ENCODE results near the gene ALDH1B1. TPM values are rescaled to one million over a fixed set of nuclear protein-coding genes. Genes with fewer than 3 reads are reported as not detected.

ALDH1B1 gene
- total RNA-seq, 1 experiment from 2014 or later = 35.7 TPM

GRCh38 chr9:38436708-38437107 is 44.2 kb downstream of the ALDH1B1 start:
- peaks cover 33% of the 10 kb centered on the region for H3K4me1 ChIP-seq
- ChIA-PET POLR2A (no interaction called here), CTCF (no interaction called here)
- Mint-ChIP-seq H3K4me1 (ENCODE audit: low read depth, unreplicated experiment) (peaks cover 43% of the 10 kb centered on the region), H3K9me3 (ENCODE audit: unreplicated experiment) (no peaks in the 10 kb centered on the region), H3K27ac (ENCODE audit: unreplicated experiment) (peak overlapping the region; percentile 96), H3K36me3 (ENCODE audit: insufficient read depth, unreplicated experiment) (no peaks in the 10 kb centered on the region), H3K4me3 (ENCODE audit: unreplicated experiment) (peak overlapping the region; percentile 70), H3K27me3 (ENCODE audit: insufficient read depth, unreplicated experiment) (no peaks in the 10 kb centered on the region)
- no peaks in the 10 kb centered on the region for H3K36me3 ChIP-seq (ENCODE audit: control insufficient read depth, insufficient read depth, low read length)
- no peak overlapping the region for H3K4me3 ChIP-seq (ENCODE audit: low read depth, low read length)
- intact Hi-C loops (cut with micrococcal nuclease; ENCODE audit: unreplicated experiment) = no loop called here
- no peaks in the 10 kb centered on the region for H3K27me3 ChIP-seq (replicated peaks; ENCODE audit: control insufficient read depth, insufficient read depth, low read length)
- no peak for TF ChIP-seq CTCF (IDR thresholded peaks at IDR 0.05; ENCODE audit: insufficient read depth in 1 of 2, low read depth in 1 of 2, low read length in 1 of 2, severe bottlenecking in 1 of 2, unreplicated experiment in 1 of 2)
- no TSS peak for BruUV-seq (replicated peaks)
- peaks cover 5% of the 10 kb centered on the region; the same call in 1 of the 2 replicates for H3K9me3 ChIP-seq
- no peak for DNase-seq

- peak overlapping the region; percentile 19 for H3K4me3 ChIP-seq (ENCODE audit: low read depth, low read length)
- no peaks in the 10 kb centered on the region for H3K27me3 ChIP-seq (replicated peaks; ENCODE audit: control insufficient read depth, insufficient read depth, low read length)
- H3K36me3 ChIP-seq (ENCODE audit: control insufficient read depth, insufficient read depth, low read length) = no peaks in the 10 kb centered on the region
- ChIA-PET POLR2A (interaction anchor here (0.7 to 0.9 kb wide), 2 partner anchors 56 to 329 kb away, joined by 3 read pairs; no protein-coding TSS in a partner anchor), CTCF (interaction anchor here (1.0 kb wide), 1 partner anchor 37 kb away, joined by 3 read pairs; no protein-coding TSS in a partner anchor)
- intact Hi-C loops (cut with micrococcal nuclease; ENCODE audit: unreplicated experiment) = no loop called here
- Mint-ChIP-seq H3K4me1 (ENCODE audit: low read depth, unreplicated experiment) (peaks cover 43% of the 10 kb centered on the region), H3K36me3 (ENCODE audit: insufficient read depth, unreplicated experiment) (no peaks in the 10 kb centered on the region), H3K27ac (ENCODE audit: unreplicated experiment) (peak overlapping the region; percentile 96), H3K9me3 (ENCODE audit: unreplicated experiment) (no peaks in the 10 kb centered on the region), H3K4me3 (ENCODE audit: unreplicated experiment) (peak overlapping the region; percentile 70), H3K27me3 (ENCODE audit: insufficient read depth, unreplicated experiment) (no peaks in the 10 kb centered on the region)
- H3K9me3 ChIP-seq = peaks cover 5% of the 10 kb centered on the region; the same call in 1 of the 2 replicates
- TF ChIP-seq CTCF (IDR thresholded peaks at IDR 0.05; ENCODE audit: insufficient read depth in 1 of 2, low read depth in 1 of 2, low read length in 1 of 2, severe bottlenecking in 1 of 2, unreplicated experiment in 1 of 2) = no peak
- TSS peak; percentile 64 for BruUV-seq (replicated peaks)
- H3K4me1 ChIP-seq = peaks cover 33% of the 10 kb centered on the region
- peak; percentile 49 to 58 for DNase-seq
Measured at GRCh38 chr9:38437193-38437823, 44.8 kb downstream of the ALDH1B1 start.

- no TSS peak for BruUV-seq (replicated peaks)
- Histone ChIP-seq H3K4me3 (ENCODE audit: low read depth, low read length) (no peak overlapping the region), H3K4me1 (peaks cover 45% of the 10 kb centered on the region), H3K36me3 (ENCODE audit: control insufficient read depth, insufficient read depth, low read length) (no peaks in the 10 kb centered on the region), H3K9me3 (peaks cover 5% of the 10 kb centered on the region; the same call in 1 of the 2 replicates), H3K27me3 (replicated peaks; ENCODE audit: control insufficient read depth, insufficient read depth, low read length) (no peaks in the 10 kb centered on the region)
- intact Hi-C loops (cut with micrococcal nuclease; ENCODE audit: unreplicated experiment) = no loop called here
- no peaks in the 10 kb centered on the region for H3K9me3 Mint-ChIP-seq (ENCODE audit: unreplicated experiment)
- H3K36me3 Mint-ChIP-seq (ENCODE audit: insufficient read depth, unreplicated experiment) = no peaks in the 10 kb centered on the region
- no peak for TF ChIP-seq CTCF (IDR thresholded peaks at IDR 0.05; ENCODE audit: insufficient read depth in 1 of 2, low read depth in 1 of 2, low read length in 1 of 2, severe bottlenecking in 1 of 2, unreplicated experiment in 1 of 2)
- H3K4me3 Mint-ChIP-seq (ENCODE audit: unreplicated experiment) = no peak overlapping the region
- no peak for DNase-seq
- H3K27me3 Mint-ChIP-seq (ENCODE audit: insufficient read depth, unreplicated experiment) = no peaks in the 10 kb centered on the region
- H3K4me1 Mint-ChIP-seq (ENCODE audit: low read depth, unreplicated experiment) = peaks cover 42% of the 10 kb centered on the region
- ChIA-PET CTCF (no interaction called here), POLR2A (no interaction called here)
- no peak overlapping the region for H3K27ac Mint-ChIP-seq (ENCODE audit: unreplicated experiment)
Measured at GRCh38 chr9:38439291-38439915, 46.9 kb downstream of the ALDH1B1 start.

Measured in Caco-2 (cell line).